ENCODE results near the gene SND1. TPM values are rescaled to one million over a fixed set of nuclear protein-coding genes. Genes with fewer than 3 reads are reported as not detected.

Gene SND1
- total RNA-seq, 4 donors from 2014 or later = 62.0 to 89.4 (median 82.1) TPM

DNA sequence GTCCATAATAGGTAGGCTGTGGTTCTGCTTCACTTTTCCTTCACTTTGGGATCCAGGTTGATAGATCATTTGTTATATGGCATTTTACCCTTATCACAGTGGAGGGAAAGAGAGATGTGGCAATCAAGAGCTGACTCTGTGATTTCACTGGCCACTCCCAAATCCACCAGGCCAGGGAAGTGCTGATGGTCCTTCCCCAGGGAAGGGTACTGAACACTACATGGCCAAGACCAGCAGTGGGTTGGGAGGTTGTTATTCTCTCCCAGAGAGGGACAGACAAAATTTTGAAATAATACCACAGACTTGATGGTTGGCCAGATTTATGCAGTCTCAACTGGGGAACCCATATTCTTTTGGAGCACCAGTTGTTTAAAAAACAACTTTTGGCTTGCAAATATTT is 102.5 kb downstream of the SND1 start:
- no peak overlapping the region for H3K4me3 ChIP-seq (ENCODE audit: low read depth, poor library complexity, severe bottlenecking)
- TF ChIP-seq CTCF (IDR thresholded peaks at IDR 0.05) (no peak), POLR2A (IDR thresholded peaks at IDR 0.05) (no peak)
- DNase-seq (ENCODE audit: low spot score in 2 of 2) = no peak
- intact Hi-C loops (cut with DNase I; ENCODE audit: low total_unique reads) = no loop called here

DNA sequence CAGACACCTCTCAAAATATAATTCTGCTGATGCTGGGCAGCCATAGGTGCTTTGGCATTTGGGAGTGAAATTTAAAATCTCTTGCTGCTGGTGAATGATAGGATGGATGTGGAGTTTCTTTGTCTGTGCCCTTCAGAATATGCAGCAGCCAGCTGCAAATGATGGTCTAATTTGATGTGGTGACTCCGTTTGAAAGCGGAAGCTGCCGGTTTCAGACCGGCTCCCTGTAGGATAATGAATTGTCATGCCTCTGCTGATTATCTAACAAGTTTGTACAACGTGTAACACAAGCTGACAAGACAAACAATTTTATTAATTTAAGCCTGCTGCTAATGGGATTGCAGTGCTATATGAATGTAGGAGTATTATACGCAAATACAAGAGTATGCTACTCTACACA is 103.5 kb downstream of the SND1 start:
- TF ChIP-seq CTCF (IDR thresholded peaks at IDR 0.05) (no peak), POLR2A (IDR thresholded peaks at IDR 0.05) (no peak)
- intact Hi-C loops (cut with DNase I; ENCODE audit: low total_unique reads) = no loop called here
- WGBS, 2 donors = 81 to 82% methylated on average over 6 of the region's 6 CpGs
- H3K4me3 ChIP-seq (ENCODE audit: low read depth, poor library complexity, severe bottlenecking) = no peak overlapping the region
- no peak for DNase-seq (ENCODE audit: low spot score in 2 of 2)

DNA sequence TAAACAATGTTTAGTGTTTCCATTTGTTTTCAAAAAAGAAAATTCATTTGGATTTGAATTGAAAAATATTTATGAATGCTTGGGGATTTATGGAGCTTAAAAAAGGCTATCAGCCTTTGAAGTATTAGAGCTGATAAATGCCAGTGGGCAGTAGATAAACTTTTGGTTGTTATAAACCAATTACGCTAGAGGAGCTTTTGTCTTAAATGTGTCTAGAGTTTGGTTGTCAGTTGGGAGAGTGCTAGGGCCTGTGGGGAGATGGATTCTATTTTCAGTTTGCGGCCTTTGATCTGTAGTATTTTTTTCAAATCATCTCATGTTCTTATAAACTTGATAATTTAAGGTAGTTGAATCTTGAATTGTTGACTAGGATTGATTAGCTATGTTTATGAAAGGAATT is 104.0 kb downstream of the SND1 start:
- TF ChIP-seq CTCF (IDR thresholded peaks at IDR 0.05) (no peak), POLR2A (IDR thresholded peaks at IDR 0.05) (no peak)
- intact Hi-C loops (cut with DNase I; ENCODE audit: low total_unique reads) = no loop called here
- no peak for DNase-seq (ENCODE audit: low spot score in 2 of 2)
- no peak overlapping the region for H3K4me3 ChIP-seq (ENCODE audit: low read depth, poor library complexity, severe bottlenecking)
- 93 to 99% methylated on average over 2 of the region's 2 CpGs for WGBS, 2 donors

- intact Hi-C loops (cut with DNase I; ENCODE audit: low total_unique reads) = no loop called here
- 97 to 100% methylated on average over 1 of the region's 1 CpG for WGBS, 2 donors
- DNase-seq (ENCODE audit: low spot score in 2 of 2) = no peak
- no peak overlapping the region for H3K4me3 ChIP-seq (ENCODE audit: low read depth, poor library complexity, severe bottlenecking)
- TF ChIP-seq POLR2A (IDR thresholded peaks at IDR 0.05) = no peak
- no peak for TF ChIP-seq CTCF (IDR thresholded peaks at IDR 0.05)
Measured at GRCh38 chr7:127758105-127758504, 106.1 kb downstream of the SND1 start.

DNA sequence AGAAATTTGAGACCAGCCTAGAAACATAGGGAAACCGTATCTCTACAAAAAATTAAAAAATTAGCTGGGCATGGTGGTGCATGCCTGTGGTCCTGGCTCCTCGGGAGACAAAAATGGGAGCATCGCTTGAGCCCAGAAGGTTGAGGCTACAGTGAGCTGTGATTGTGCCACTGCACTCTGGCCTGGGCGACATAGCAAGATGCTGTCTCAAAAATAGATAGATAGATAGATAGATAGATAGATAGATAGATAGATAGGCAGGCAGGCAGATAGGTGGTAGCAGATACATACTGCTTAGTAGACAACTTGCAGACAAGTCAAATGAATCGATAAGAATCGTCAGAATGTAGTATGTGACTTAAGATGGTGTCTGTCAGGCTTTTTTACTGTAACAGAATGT is 106.9 kb downstream of the SND1 start:
- intact Hi-C loops (cut with DNase I; ENCODE audit: low total_unique reads) = no loop called here

More for the DNA sequence above, 106.9 kb downstream of the SND1 start:
- 95 to 97% methylated on average over 6 of the region's 6 CpGs for WGBS, 2 donors
- TF ChIP-seq CTCF (IDR thresholded peaks at IDR 0.05) (no peak), POLR2A (IDR thresholded peaks at IDR 0.05) (no peak)
- H3K4me3 ChIP-seq (ENCODE audit: low read depth, poor library complexity, severe bottlenecking) = no peak overlapping the region
- no peak for DNase-seq (ENCODE audit: low spot score in 2 of 2)
